ENCODE measurements around the gene DDX39A.

- no peak for TF ChIP-seq L3MBTL2 (conservative IDR thresholded peaks at IDR 0.05)
- no peak for TF ChIP-seq BHLHE40 (IDR thresholded peaks at IDR 0.05; ENCODE audit: borderline replicate concordance)
- TF ChIP-seq ELF4 (IDR thresholded peaks at IDR 0.05), result no peak
- no peak for TF ChIP-seq HDGF (IDR thresholded peaks at IDR 0.05; ENCODE audit: borderline replicate concordance)
- no peak for TF ChIP-seq ZNF384 (IDR thresholded peaks at IDR 0.05)
Measured at GRCh38 chr19:14394167-14394566, 25.0 kb downstream of the DDX39A start.

Measured in HEK293T (cell line).